GM18909 (cell line): Measurements from ENCODE around the gene COQ8B.

Experiments
- ATAC-seq: cut with Tn5 transposase; IDR thresholded peaks from one replicate; pipeline ENCODE4 v1.9.1; 2021; ENCODE audit warnings: mild to moderate bottlenecking; ENCODE audit not compliant: unreplicated experiment, poor library complexity

Gene COQ8B

GRCh38 chr19:40719414-40719894 is 2.8 kb upstream of the COQ8B start:
- no peak for ATAC-seq

DNA sequence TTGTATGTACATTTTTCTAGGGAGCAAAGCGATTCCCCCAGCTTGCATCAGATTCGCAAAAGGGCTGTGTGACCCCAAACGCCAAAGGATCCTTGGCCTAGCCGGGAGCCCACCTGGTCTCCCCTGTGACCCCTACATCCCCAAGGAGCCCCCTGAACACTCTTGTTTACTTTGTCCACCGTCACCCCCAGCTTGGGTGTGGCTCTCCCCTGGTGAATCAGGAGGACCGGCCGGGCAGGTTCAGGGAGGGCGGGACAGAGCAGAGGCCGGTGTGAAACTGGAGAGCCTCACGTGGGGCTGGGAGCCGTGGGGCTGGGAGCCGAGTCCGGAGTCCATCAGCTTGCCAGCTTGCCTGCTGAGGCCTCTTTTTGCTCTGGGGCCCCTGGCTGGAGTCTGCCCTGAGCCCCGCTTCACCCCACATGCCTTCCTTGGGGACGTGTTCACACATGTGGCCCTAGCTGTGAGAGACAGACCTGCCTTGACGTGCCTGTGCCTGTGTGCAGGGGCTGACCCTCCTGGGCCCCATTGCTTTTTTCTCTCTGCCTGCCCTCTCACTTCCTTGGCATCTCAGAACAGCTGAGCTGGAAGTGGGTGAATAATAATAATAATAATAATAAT is 2.2 kb upstream of the COQ8B start:
- ATAC-seq, result no peak

DNA sequence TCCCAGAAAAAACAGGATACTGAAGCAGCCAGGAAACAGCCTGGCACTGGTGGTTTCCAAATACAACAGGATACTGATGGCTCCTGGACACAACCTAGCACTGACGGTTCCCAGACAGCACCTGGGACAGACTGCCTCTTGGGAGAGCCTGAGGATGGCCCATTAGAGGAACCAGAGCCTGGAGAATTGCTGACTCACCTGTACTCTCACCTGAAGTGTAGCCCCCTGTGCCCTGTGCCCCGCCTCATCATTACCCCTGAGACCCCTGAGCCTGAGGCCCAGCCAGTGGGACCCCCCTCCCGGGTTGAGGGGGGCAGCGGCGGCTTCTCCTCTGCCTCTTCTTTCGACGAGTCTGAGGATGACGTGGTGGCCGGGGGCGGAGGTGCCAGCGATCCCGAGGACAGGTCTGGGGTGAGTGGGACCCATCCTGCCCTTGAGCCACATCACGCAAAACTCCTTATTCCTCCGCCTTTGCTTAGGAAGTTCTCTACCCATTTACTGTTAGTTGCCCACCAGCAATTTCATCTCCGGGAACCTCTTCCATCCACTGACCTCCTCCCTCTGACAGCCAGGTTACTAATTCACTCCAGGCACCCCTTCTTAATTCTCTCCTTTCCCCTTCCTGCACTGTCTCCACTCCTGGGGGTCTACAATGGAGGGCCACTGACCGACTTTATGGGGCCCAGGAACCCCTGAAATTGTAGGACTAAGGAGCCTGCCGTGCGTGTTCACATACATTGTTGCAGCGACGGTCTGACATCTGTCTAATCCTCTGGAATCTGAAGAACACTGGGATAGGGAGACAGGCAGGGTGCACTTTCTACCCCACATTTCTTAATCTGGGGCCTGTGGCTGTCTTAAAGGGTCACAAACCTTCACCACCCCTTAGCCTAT is 1.4 kb upstream of the COQ8B start:
- no peak for ATAC-seq

DNA sequence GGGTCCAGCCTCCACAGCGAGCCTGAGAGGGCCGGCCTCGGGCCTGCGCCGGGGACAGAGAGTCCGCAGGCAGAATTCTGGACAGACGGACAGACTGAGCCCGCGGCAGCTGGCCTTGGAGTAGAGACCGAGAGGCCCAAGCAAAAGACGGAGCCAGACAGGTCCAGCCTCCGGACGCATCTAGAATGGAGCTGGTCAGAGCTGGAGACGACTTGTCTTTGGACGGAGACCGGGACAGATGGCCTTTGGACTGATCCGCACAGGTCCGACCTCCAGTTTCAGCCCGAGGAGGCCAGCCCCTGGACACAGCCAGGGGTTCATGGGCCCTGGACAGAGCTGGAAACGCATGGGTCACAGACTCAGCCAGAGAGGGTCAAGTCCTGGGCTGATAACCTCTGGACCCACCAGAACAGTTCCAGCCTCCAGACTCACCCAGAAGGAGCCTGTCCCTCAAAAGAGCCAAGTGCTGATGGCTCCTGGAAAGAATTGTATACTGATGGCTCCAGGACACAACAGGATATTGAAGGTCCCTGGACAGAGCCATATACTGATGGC is 716 bp upstream of the COQ8B start:
- ATAC-seq, result no peak

DNA sequence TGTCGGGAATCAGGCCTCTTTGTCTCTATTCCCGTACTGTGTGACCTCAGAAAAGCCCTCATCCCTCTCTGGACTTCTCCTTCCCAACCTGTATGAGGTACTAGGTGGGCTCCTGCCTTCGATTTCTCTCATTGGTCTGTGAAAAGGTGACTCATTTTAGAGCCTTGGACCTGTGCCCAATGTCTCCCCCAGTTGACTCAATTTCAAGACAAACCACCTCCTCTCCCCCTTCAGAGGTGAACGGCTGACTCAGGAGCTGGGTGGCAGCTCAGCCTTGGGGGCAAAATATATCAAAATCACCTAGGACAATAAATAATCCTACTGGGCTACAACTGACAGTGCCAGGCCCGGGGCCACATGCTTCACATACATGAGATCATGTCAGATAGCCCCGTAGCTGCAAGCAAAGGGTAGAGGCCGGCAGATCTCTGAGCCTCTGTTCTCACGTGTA is 630 bp downstream of the COQ8B start:
- no peak for ATAC-seq

DNA sequence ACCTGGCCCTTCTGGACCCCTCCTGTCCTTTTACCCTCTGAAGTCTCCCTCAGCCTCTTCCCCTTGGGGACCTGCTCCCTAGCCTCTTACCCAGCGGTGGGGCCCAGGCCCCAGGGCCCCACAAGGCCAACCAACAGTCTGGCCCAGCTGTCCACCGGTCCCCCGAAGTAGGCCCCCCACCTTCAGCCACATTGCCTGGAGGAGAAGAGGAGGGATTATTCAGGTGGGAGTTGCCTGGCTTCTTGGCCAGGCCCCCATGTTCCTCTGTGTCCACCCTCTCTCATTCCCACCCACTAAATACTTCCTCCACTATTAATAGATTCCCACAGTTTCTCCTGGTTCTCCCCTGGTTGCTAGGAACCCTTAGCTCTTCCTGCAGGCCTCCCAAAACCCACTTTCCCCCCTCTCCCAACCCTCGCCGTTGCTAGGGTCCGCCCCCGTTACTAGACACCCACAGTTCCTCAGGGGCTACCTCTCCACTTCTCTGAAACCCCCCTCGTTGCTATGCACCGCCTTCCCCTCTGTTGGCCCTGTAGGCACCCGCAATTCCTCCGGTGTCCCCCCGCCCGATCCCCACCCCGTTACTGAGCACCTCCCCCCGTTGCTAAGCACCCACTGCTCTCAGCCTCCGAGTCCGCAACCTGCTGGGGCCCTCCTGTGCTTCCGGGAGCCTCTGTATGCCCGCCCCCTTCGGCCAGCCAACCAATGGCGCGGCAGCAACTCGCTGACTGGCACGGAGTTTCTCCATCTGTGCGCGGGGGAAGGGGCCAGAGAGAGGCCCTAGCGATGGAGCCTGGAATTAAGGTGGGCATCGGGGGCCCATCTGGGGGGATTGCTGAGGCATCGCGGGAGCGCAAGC is 2.0 kb downstream of the COQ8B start:
- peak; percentile 51 for ATAC-seq

DNA sequence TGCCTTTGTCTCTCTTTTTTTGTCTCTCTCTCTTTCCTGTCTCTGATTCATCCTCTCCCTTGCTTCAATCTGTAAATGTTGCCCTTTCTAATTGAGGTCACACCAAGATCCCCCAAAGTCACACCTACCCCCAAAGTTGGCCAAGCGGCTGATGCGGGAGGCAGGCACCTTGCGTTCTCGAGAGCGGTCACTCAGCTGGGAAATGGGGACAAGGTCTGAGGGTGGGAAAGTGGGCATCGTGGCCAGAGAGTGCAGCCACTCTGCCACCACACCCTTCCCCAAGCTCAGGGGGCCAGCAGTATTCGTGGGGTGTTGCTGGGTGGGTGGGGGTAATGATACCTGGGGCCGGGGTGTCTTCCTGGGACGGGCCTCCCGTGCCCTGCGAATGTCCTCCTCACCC is 2.7 kb downstream of the COQ8B start:
- ATAC-seq, result no peak

- no peak for ATAC-seq
These were observed 6.9 kb downstream of the COQ8B start for GRCh38 chr19:40709817-40710216.

GRCh38 chr19:40707615-40708014 is 9.1 kb downstream of the COQ8B start:
- no peak for ATAC-seq

DNA sequence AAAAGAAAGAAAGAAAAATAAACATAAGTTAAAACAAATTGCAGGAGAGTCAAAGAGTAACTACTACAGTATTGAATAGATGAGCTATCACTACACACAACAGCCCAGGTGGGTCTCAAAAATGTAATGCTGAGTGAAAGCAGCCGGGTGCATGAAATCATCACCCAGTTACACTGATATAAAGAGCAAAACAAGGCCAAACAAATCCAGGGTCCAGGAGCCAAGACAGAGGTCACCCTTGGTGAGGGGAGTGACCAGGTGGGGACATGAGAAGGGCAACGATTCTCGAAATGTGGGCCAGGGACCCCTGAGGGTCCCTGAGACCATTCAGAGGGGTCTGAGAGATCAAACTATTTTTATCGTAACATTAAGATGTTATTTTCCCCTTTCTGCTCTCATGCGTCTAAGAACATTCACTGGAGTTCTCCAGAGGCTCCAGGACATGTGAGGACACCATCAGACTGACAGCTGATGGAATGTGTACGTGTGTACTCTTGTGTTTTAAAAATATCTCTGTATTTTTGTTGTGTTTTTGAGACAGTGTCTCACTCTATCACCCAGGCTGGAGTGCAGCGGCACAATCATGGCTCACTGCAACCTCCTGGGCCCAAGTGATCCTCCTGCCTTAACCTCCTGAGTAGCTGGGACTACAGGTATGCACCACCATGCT is 10.6 kb downstream of the COQ8B start:
- ATAC-seq, result no peak

GRCh38 chr19:40705362-40705651 is 11.4 kb downstream of the COQ8B start:
- ATAC-seq, result no peak

- ATAC-seq, result no peak
These were observed 12.0 kb downstream of the COQ8B start for GRCh38 chr19:40704491-40705361.

- no peak for ATAC-seq
These were observed 13.5 kb downstream of the COQ8B start for GRCh38 chr19:40703029-40703755.

DNA sequence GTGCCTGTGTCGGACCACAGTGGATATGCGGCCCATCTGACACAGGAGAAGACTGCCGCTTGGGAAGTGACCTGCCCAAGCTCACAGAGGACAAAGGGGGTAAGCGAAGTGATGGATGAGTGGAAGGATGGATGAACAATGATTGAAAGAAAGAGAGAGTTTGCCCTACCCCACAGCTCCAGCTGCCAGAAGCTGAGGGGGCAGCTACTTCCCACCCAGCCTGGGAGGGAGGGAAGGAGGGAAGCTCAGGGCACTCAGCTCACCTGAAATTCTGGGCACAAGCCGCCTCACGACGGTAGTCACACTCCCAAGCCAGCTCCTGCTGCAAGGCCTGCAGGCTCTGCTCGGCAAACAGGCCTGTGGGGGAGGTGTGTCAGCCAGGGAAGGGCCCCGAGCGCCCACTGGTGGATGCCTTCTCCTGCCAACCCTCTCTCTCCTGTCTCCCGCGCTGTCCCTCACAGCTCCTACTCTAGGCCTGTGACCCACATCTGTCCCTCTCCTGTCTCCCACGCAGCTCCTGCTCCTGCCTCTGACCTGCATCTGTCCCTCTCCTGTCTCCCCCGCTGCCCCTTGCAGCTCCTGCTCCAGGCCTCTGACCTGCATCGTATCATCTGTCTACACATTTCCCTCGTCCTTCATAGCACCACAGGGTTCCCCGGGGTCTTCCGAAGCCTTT is 14.2 kb downstream of the COQ8B start:
- no peak for ATAC-seq

DNA sequence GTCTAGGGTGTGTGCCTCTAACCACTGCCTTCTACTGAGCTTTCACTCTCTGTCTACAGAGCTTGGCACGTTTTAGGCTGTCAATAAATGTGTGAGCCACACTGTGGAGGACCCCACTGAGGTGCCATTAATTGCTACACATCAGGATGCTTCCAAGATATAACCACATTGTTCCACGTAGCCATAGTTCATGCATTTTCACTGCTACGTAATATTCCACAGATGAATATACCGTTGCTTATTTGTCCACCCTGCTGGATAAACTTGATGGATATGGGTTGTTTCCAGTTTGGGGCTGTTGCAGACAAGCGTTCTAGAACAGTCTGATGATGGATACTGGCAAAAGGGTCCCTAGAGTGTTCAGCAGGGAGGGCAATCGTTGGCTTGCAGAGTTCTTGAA is 14.9 kb downstream of the COQ8B start:
- ATAC-seq, result no peak

DNA sequence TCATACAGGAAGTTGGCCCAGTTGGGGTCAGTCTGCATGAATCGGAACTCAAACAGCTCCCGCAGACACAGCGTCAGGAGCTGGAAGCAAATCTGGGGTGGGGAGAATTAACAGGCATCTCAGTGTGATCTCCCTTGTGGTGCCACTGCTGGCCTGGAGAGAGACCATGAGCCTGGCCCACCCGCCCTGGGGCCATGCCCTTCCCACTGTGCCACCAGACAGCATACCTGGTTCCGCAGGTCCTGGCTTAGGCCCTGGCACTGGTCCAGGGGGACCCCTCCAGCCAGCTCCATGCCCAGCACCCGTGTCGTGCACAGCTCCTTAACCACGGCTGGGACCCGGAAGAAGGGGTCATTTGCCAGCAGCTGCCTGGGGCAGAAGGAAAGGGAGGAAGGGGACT is 16.6 kb downstream of the COQ8B start:
- no peak for ATAC-seq

- ATAC-seq, result no peak
These were observed 19.7 kb downstream of the COQ8B start for GRCh38 chr19:40697007-40697406.

GRCh38 chr19:40695881-40696280 is 20.8 kb downstream of the COQ8B start:
- ATAC-seq, result no peak
